22Rv1 (cell line): ENCODE measurements around the gene IL20.

Source experiments
- ZFX ChIP-seq: fragments of 450-650 bp; IDR thresholded peaks from 2 replicates; pipeline ENCODE4 v1.6.1; 2017; ENCODE audit warnings: antibody characterized with exemption, borderline replicate concordance
- TF ChIP-seq, protein P1 (sequence below): fragments of 450-650 bp; IDR thresholded peaks from 2 replicates; pipeline ENCODE4 v1.5.1; 2017; ENCODE audit warnings: mild to moderate bottlenecking

DNA sequence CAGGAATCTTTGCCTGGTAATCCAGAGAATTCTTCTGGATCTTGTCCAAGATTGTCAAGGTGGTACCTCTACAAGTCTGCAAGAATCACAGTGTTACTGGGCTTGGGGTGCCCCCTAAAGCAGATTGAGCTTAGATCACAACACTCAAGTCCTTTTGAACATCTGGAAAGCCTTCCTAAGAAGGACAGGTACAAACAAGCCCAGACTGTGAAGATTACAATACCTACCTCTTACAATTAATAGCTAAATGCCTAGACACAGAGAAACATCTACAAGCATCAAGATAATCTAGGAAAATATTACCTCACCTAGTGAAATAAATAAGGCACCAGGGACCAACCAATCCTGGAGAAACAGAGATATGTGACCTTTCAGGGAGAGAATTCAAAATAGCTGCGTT lies 17.5 kb upstream of the IL20 start:
- TF ChIP-seq, protein P1, sequence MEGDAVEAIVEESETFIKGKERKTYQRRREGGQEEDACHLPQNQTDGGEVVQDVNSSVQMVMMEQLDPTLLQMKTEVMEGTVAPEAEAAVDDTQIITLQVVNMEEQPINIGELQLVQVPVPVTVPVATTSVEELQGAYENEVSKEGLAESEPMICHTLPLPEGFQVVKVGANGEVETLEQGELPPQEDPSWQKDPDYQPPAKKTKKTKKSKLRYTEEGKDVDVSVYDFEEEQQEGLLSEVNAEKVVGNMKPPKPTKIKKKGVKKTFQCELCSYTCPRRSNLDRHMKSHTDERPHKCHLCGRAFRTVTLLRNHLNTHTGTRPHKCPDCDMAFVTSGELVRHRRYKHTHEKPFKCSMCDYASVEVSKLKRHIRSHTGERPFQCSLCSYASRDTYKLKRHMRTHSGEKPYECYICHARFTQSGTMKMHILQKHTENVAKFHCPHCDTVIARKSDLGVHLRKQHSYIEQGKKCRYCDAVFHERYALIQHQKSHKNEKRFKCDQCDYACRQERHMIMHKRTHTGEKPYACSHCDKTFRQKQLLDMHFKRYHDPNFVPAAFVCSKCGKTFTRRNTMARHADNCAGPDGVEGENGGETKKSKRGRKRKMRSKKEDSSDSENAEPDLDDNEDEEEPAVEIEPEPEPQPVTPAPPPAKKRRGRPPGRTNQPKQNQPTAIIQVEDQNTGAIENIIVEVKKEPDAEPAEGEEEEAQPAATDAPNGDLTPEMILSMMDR: no peak
- TF ChIP-seq ZFX: no peak
